Activated T-helper 1 cell treated with Interleukin-2 at 50 U/mL for 16 hours (primary cell): ENCODE results near the gene TCTN2.
A peak's percentile ranks its signal among the peaks of the same experiment; 100 is the strongest.

Source experiments
- DNase-seq: peaks from one replicate; pipeline ENCODE4 v3.0.0-alpha.2; 2020; ENCODE audit warnings: low read depth

Gene TCTN2

DNA sequence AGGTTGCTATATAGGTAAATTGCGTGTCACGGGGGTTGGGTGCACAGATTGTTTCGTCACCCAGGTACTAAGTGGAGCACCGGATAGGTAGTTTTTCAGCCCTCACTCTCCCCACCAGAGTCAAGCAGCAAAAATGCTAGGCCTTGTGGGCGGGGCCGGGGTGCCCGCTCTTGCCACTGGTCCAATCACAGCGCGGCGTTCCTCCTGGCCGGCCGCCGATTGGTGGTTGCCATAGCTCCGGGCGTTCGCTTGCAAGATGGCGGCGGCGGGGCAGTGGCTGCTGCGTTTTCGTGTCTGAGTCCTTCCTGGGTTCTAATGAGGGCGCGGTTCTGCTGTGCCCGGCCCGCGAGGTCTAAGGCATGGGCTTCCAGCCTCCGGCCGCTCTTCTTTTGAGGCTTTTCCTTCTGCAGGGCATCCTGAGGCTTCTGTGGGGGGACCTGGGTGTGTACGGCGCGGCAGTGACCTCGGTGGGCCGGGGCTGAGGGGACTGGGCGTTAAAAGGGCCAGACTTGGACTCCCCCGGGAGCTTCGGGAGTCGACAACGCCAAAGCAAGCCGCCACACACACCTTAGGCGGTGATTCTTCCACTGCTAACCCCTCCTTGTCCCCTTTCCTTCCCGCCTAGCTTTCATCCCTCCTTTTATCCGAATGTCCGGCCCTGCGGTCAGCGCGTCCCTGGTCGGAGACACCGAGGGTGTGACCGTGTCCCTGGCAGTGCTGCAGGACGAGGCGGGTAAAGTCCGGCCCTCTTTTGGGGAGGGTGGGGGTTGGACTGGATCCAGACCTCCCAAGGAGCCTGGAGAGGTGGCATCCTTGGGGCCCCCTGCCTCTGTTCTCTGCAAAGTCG lies at the start of gene TCTN2:
Gene TCTN2 (plus strand): TSS at position 232 of the 847 bp plus-strand sequence. CDS start 128 bp downstream, at position 360.
- peak; percentile 89 for DNase-seq

- no peak for DNase-seq
Measured at GRCh38 chr12:123621619-123622530, 49.0 kb upstream of the TCTN2 start.

- DNase-seq: peak; percentile 95
Measured at GRCh38 chr12:123633379-123634141, 37.4 kb upstream of the TCTN2 start, which contains the start of the genes EIF2B1 and GTF2H3. Gene EIF2B1 (minus strand): TSS chr12:123633686. CDS start chr12:123633557, 129 bp downstream. Gene GTF2H3 (plus strand): TSS chr12:123633829. CDS start chr12:123633860, 31 bp downstream.

GRCh38 chr12:123634142-123634561 lies 36.8 kb upstream of the TCTN2 start:
- no peak for DNase-seq

DNA sequence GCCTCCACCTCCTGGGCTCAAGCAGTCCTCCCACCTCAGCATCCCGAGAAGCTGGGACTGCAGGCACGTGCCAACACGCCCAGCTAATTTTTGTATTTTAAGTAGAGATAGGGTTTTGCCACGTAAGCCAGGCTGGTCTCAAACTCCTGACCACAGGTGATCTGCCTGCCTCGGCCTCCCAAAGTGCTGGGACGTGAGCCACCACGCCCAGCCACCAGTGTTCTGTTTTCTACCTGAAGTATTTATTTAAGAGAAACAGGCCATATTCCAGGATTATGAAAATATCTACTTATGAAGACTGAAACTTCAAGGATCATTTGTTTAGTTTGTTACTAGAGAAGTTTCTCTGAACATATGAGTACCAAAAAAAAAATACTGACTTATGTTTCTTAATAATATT lies 27.0 kb upstream of the TCTN2 start:
- no peak for DNase-seq

DNA sequence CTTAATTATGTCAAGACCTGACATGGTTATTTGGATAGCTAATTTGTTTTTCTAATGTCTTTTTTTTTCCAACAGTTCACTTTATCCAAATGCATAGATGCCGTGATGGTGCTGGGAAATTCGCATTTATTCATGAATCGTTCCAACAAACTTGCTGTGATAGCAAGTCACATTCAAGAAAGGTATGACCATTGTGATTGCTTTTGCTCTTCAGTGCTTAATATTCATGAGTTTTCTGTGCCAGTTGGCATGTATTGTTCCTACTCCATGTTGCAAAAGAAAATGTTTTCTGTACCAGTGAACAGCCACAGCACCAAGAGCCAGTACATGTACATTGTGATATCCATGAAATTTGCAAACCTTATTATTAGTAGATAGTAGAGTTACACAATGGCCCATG lies 25.5 kb upstream of the TCTN2 start:
- DNase-seq: no peak

- DNase-seq: no peak
Measured at GRCh38 chr12:123645878-123646277, 25.0 kb upstream of the TCTN2 start.

DNA sequence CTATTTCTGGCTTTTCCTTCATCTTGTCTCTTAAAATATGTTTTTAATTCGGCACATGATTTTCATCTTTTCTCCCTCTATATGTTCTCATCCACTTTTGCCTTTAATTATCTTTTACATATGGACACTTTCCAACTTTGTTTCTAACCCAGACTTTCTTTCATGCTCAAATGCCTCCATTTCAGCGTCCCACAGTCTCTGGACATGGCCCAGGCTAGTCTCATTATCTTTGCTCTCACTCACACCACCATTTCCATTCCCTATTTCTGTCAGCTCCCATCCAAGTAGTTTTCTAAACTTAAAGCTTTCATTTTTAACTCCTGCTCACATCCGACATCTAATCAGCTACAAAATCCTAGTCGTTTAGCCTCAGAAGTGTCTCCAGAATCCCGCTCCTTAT lies 22.5 kb upstream of the TCTN2 start:
- DNase-seq: no peak

GRCh38 chr12:123654129-123654701 lies 16.7 kb upstream of the TCTN2 start:
- no peak for DNase-seq

GRCh38 chr12:123655420-123655819 lies 15.5 kb upstream of the TCTN2 start:
- no peak for DNase-seq

GRCh38 chr12:123656392-123656791 lies 14.5 kb upstream of the TCTN2 start:
- DNase-seq: no peak

DNA sequence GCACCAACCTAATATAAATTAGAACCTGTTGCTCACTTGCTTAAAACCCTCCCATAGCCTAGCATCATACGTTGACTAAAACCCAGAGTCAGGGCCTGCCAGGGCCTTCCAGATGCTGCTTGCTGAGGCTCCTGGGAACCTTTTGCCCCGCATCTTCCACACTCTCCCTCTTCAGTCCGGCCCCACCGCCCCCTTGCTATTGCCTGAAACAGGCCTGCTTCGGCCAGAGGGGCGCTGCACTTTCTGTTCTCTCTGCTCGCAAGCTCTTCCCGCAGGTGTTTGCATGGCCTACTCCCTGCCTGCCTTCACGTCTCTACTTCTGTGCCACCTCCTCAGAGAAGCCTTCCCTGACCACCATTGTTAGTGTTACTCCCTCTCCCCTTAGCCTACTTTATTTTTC lies 13.7 kb upstream of the TCTN2 start:
- no peak for DNase-seq

DNA sequence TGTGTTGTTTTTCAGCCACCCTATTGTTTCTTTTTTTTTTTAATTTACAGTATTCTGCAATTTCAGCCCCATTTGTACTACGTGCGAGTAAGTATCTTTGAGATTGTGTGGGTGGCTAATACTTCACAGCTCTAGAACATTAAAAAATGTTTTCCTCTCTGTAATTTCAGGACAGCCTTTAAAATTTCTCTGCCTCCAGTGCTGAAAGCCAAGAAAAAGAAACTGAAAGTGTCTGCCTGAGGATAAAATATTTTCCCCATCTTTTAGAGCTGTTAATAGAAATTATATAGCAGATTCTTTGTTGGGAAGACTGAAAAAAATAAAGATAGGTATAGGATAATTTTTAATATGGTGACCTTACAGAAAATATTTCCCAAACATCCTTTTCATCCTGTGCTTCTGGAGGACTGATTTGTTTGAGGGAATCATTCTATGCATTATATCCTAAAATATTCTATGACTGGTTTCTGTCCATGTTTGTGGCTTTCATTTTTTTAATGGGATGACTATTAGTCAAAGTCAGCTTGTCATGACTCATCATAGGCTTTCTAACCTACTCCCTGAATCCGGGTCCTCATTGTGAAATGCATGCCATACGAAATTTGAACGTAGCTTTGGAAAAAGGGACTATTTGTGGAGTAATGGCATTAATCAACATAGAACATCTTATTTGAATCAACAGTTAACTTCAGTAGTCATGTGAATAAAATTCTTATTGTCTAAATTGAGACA lies 10.8 kb upstream of the TCTN2 start:
- DNase-seq: no peak

- DNase-seq: no peak
Measured at GRCh38 chr12:123667771-123668170, 3.1 kb upstream of the TCTN2 start.

- no peak for DNase-seq
Measured at GRCh38 chr12:123671876-123672275, 963 bp downstream of the TCTN2 start.

- no peak for DNase-seq
Measured at GRCh38 chr12:123675436-123675835, 4.5 kb downstream of the TCTN2 start.

DNA sequence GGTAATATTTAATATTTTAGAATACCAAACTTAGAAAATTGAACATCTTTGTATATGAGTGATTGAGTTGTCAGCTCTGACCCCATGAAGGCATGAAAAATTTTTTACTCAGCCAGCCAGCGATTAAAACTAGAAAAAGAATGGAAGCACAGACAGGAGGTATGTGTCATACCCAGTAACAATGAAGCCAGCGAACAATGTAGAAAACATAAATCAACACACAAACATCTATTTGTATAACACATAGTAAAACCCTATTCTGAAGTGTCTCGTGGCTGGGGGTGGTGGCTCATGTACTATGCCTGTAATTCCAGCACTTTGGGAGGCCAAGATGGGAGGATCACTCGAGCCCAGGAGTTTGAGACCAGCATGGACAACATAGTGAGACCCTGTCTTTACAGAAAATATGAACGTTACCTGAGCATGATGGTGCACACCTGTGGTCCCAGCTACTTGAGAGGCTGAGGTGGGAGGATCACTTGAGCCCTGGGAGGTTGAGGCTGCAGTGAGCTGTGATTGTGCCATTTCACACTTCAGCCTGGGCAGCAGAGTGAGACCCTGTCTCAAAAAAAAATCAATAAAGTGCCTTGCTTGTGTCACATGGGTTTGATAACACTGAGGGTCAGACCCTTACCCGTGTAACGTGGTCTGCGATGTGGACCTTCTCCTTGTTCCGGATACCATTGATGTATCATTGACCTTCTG lies 5.9 kb downstream of the TCTN2 start:
- no peak for DNase-seq

- no peak for DNase-seq
Measured at GRCh38 chr12:123678981-123679380, 8.1 kb downstream of the TCTN2 start.

- no peak for DNase-seq
Measured at GRCh38 chr12:123681605-123682004, 10.7 kb downstream of the TCTN2 start.

DNA sequence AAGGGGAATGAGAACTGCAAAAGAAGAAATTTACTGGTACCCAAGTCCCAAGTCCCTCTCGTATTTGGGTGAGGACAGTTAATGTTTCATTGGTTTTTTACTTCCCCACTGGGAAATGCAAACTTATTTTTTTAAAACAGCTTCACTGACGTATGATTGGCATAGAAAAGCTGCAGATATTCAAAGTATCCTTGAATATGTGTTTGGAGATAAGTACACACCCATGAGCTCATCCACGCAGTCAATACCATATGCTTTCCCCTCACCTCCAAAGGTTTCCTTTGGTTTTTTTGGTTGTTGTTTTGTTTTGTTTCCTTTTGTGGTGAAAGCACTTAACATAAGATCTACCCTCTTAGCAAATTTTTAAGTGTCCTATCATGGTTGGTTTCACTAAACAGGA lies 13.1 kb downstream of the TCTN2 start:
- DNase-seq: no peak
